NCI-H510A treated with DMSO at 0.1 percent for 48 hours (cell line): ENCODE data around the gene IRF2BPL.

Experiments
- DNase-seq: peaks from one replicate; lab custom pipeline; 2025; lab: John Stamatoyannopoulos, UW

The IRF2BPL gene

GRCh38 chr14:77053046-77053841 lies 24.7 kb upstream of the IRF2BPL start:
- no peak for DNase-seq

GRCh38 chr14:77052281-77053044 lies 24.0 kb upstream of the IRF2BPL start:
- DNase-seq = no peak

GRCh38 chr14:77051116-77051515 lies 22.6 kb upstream of the IRF2BPL start:
- DNase-seq = no peak

GRCh38 chr14:77046721-77047120 lies 18.2 kb upstream of the IRF2BPL start:
- DNase-seq = no peak

- no peak for DNase-seq
These were observed 17.0 kb upstream of the IRF2BPL start for GRCh38 chr14:77045238-77046162.

- DNase-seq = no peak
These were observed 16.3 kb upstream of the IRF2BPL start for GRCh38 chr14:77044783-77045237.

GRCh38 chr14:77043984-77044485 lies 15.5 kb upstream of the IRF2BPL start:
- DNase-seq = no peak

GRCh38 chr14:77043177-77043983 lies 14.9 kb upstream of the IRF2BPL start:
- no peak for DNase-seq

GRCh38 chr14:77041881-77042545 lies 13.5 kb upstream of the IRF2BPL start:
- DNase-seq = peak; percentile 43

GRCh38 chr14:77040741-77041653 lies 12.5 kb upstream of the IRF2BPL start:
- peak; percentile 70 for DNase-seq

- peak; percentile 100 for DNase-seq
These were observed 11.7 kb upstream of the IRF2BPL start for GRCh38 chr14:77040059-77040740.

GRCh38 chr14:77039285-77040058 lies 11.0 kb upstream of the IRF2BPL start:
- peak; percentile 51 for DNase-seq

- peak; percentile 60 for DNase-seq
These were observed 9.5 kb upstream of the IRF2BPL start for GRCh38 chr14:77037938-77038568.

GRCh38 chr14:77037215-77037937 lies 8.9 kb upstream of the IRF2BPL start:
- DNase-seq = peak; percentile 60

- peak; percentile 39 for DNase-seq
These were observed 8.1 kb upstream of the IRF2BPL start for GRCh38 chr14:77036484-77037214.

- no peak for DNase-seq
These were observed 6.8 kb upstream of the IRF2BPL start for GRCh38 chr14:77035267-77035666.
